Muscle of arm (tissue), 12 donors: Measurements from ENCODE around the gene NAA50. TPM values are rescaled to one million over a fixed set of nuclear protein-coding genes. Genes with fewer than 3 reads are reported as not detected.
A peak's percentile ranks its signal among the peaks of the same experiment; 100 is the strongest.

ENCODE experiments used
- DNase-seq: peaks from one replicate; pipeline ENCODE4 v3.0.0-alpha.2; 2013
- polyA plus RNA-seq, 12 donors: library from polyadenylated mRNA; unstranded; fragments of 120-200 nt; gene quantifications; one replicate each; pipeline ENCODE4 v1.2.1, GENCODE V29; 2013; ENCODE audit not compliant: insufficient read length in 12 of 12

The NAA50 gene
- polyA plus RNA-seq, 12 donors, result 102 to 226 (median 166) TPM

- DNase-seq, result peak; percentile 97
These were observed 666 bp upstream of the NAA50 start, which contains the start of gene ATP6V1A for GRCh38 chr3:113746548-113747282. Gene ATP6V1A, plus strand, starts transcription at chr3:113747035. Its CDS starts 31,719 bp downstream, at chr3:113778754.

- DNase-seq, result peak; percentile 87
These were observed 901 bp downstream of the NAA50 start for GRCh38 chr3:113744941-113745755.

DNA sequence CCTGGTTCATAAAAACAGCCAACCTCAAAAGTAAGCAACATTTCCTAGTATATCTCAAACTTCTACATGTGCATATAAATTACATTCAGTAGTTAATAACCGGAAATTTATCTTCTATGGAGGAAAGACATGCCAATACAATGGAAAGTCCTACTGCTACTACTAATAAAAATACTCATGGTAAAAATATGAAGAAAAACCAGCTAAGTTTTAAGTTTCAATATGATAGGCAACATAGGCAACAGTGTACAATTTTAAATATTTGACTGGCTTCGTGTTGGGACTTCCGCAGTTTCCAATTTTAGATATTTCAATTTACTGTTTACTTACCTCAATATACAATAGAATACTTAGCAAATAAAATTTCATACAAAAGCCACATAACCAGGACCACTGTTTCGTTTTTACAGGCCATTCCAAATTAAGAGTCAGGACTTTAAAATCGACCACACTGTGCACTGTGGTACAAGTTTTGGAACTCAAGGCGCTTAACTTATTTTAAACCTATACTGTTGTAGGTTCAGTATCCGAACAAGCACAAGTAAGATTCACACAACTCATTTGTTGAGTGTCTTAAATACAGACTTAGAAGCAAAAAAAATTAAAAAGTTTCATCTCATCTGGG lies 2.9 kb downstream of the NAA50 start:
- no peak for DNase-seq

DNA sequence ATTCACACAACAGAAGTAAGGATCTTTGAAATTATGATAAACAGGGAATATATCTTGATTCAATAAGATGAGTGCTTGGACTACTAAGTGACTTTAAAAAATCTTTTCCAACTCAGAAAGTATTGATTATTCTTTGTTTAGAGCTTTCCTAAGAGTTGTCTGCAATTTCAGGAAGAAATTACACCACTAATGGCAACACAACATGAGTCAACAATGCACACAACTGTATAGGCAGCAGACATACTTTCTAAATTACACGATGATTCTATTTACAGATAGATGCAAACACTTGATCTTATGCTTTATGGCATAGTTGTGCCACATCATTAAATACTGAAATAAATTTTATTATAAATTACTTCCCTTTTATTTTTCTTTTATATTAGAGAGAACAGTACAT lies 4.4 kb downstream of the NAA50 start:
- DNase-seq, result no peak

GRCh38 chr3:113741086-113741485 lies 5.0 kb downstream of the NAA50 start:
- no peak for DNase-seq

DNA sequence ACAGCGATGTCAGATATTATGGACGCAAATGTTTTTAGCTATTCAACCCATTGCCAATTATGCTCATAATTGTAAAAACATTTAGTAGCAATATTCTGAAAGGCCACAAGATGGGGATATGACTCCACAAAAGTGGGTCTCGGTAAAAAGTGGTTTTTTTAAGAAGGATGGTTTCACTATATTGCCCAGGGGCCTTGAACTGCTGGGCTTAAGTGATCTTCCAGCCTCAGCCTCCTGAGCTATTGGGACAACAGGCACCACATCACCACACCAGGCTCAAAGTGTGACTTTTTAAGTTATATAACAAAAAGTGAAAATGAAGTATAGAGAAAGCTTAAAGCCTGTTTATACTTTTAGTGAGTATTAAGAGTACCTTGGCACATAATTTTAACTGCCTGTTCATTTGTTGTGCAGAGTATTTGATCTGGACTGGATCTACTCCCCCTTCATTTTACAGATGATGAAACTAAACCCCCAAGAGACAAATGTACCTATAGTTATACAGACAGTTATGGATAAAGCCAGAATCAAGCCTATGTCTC lies 9.4 kb downstream of the NAA50 start:
- peak; percentile 79 for DNase-seq

GRCh38 chr3:113731694-113732093 lies 14.4 kb downstream of the NAA50 start:
- no peak for DNase-seq

DNA sequence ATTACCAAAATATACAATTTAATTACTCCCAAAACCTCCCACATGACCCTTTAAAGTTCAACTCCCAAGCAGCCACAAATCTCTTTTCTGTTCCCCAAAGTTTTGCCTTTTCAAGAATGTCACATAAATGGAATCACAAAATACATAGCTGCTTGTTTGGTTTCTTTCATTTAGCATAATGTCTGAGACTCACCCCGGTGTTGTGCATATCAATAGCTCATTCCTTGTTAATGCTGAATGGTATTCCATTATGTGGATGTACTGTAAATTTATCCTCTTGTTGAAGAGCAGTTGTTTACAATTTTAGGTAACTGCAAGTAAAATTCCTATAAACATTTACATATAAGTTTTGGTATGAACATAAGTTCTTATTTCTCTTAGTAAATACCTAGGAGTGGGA lies 15.5 kb downstream of the NAA50 start:
- no peak for DNase-seq

- DNase-seq, result no peak
These were observed 17.4 kb downstream of the NAA50 start for GRCh38 chr3:113728661-113729060.

DNA sequence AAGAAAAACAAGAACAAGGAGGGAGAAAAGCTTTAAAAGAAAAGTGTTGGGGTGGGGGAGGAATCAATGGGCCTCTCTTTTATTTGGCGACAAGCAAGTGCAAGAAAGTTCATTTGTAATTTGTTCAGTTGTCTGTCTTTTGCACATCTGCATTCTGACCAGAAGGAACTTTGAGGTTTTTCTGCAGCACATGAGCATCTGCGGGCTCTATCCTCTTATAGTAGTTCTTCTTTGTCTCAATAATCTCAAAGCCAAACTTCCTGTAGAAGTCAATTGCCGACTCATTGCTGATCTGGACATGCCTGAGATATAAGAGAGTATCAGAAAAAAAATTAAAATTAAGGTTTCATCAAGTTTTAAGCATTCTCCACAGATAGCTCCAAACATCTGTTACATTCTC lies 24.4 kb downstream of the NAA50 start:
- no peak for DNase-seq

GRCh38 chr3:113719758-113720157 lies 26.3 kb downstream of the NAA50 start:
- DNase-seq, result no peak

- DNase-seq, result no peak
These were observed 26.8 kb downstream of the NAA50 start for GRCh38 chr3:113719294-113719693.

GRCh38 chr3:113717818-113718217 lies 28.2 kb downstream of the NAA50 start:
- DNase-seq, result no peak

GRCh38 chr3:113717308-113717707 lies 28.7 kb downstream of the NAA50 start:
- no peak for DNase-seq

DNA sequence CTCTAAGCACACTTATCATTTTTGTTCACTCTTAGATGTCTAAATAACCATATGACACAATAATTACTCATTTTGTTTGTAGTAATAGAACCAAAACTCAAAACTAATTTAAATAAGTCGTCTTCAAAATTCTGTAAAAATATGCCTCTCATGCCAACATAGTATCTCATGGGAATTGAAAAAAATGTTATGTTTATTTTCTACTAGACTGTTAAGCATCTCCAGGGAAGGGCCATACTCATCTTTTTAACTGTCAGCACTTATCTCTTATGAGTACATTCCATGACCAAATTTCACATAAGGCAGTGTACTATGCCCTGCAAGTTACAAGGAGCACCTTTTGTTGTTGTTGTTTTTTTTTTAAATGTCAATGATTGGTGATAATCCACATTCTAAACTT lies 31.3 kb downstream of the NAA50 start:
- DNase-seq, result no peak

DNA sequence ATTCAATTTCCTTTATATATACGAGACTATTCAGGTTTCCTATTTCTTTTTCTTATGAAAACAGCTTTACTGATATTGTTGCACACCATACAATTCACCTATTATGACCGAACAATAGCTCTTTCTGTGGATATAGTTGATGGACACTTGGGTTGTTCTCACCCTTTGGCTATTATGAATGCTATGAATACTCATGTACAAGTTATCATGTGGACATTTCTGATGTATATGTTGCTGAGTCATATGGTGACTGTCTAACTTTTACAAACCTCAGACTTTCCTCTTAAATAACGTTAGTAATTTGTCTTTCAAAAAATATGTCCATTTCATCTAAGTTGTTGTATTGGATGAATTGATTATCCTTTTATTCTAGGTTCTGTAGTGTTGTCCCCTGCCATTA lies 33.9 kb downstream of the NAA50 start:
- no peak for DNase-seq

- DNase-seq, result no peak
These were observed 38.2 kb downstream of the NAA50 start for GRCh38 chr3:113707835-113708234.

DNA sequence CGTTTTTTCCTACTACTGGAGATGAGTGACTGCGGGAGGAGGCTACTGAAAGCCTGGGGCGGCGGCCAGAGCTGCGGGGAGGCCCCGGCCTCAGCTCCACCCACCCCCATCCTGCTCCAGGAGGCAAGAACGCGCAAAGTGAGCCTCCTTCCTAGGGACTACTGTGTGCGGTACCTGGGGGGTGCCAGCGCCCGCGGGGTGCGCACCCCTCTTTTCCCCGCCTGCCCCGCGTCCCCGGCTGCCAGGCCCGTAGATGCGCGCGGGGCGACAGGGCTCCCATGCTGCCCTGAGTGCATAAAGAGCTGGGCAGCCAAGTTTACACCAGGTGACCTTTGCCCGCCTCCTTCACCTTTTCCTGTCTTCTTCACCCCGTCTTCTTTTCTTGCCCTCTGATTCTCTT lies 47.1 kb downstream of the NAA50 start:
- DNase-seq, result peak; percentile 6

DNA sequence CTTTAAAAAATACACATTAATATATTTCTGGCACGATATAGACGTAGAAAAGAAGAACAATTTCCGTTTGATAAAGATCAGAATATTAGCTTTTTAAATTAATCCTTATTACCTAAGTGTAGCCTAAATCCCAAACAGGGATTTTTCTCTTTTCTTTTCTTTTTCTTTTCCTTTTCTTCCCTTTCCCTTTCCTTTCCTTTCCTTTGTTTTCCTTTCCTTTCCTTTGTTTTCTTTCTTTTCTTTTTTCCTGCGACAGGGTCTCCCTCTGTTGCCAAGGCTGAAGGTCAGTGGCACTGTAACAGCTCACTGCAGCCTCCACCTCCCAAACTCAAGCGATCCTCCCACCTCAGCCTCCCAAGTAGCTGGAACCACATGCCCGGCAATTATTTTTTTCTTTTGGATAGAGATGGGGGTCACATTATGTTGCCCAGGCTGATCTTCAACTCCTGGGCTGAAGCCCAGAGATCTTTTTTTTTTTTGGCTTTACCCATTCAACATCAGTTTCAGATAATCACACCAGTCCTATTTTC lies 47.8 kb downstream of the NAA50 start:
- no peak for DNase-seq

- DNase-seq, result no peak
These were observed 48.5 kb downstream of the NAA50 start for GRCh38 chr3:113697500-113698090.

GRCh38 chr3:113696658-113697499 lies 49.2 kb downstream of the NAA50 start:
- peak; percentile 99 for DNase-seq
